Thyroid gland (tissue), 4 donors: ENCODE results near the gene CCDC15. TPM values are rescaled to one million over a fixed set of nuclear protein-coding genes. Genes with fewer than 3 reads are reported as not detected.

Experiments used
- DNase-seq, 2 donors: peaks; one replicate each; pipeline ENCODE4 v3.0.0-alpha.2; 2019
- H3K27ac ChIP-seq, 3 donors: fragments of 200-600 bp; sonication (generic); 1 replicate in 2 of 3; 2 replicates in 1 of 3; pipeline ENCODE4 v1.5.1; 2016 to 2019; ENCODE audit warnings: mild to moderate bottlenecking in 1 of 3, moderate library complexity in 1 of 3
- H3K27me3 ChIP-seq: fragments of 200-600 bp; sonication (generic); one replicate; pipeline ENCODE4 v1.5.1; 2019
- H3K36me3 ChIP-seq, 2 donors: fragments of 200-600 bp; sonication (generic); one replicate each; pipeline ENCODE4 v1.5.1; 2016 to 2019
- H3K4me1 ChIP-seq, 2 donors: fragments of 200-600 bp; sonication (generic); one replicate each; pipeline ENCODE4 v1.5.1; 2017 to 2019
- H3K4me3 ChIP-seq, 3 donors: fragments of 200-600 bp; sonication (generic); replicated peaks in 1 of 3; 1 replicate in 2 of 3; 2 replicates in 1 of 3; pipeline ENCODE4 v1.5.1; 2016; ENCODE audit warnings: mild to moderate bottlenecking in 1 of 3
- H3K9me3 ChIP-seq: fragments of 200-600 bp; sonication (generic); one replicate; pipeline ENCODE4 v1.5.1; 2017
- CTCF ChIP-seq, 6 experiments: fragments of 200-600 bp in 3 of 6; fragments of 450-650 bp in 3 of 6; sonication (generic) in 3 of 6; IDR thresholded peaks; one replicate each; pipeline ENCODE4 v1.5.1; 2016 to 2019; ENCODE audit warnings: antibody characterized with exemption in 6 of 6, mild to moderate bottlenecking in 2 of 6, inconsistent platforms in 1 of 6, moderate library complexity in 1 of 6
- POLR2A ChIP-seq, 2 donors: fragments of 450-650 bp; IDR thresholded peaks; one replicate each; pipeline ENCODE4 v1.6.1; 2017; ENCODE audit warnings: antibody characterized with exemption in 2 of 2, mild to moderate bottlenecking in 2 of 2, moderate library complexity in 1 of 2
- WGBS, 2 donors: methylation state at CpG; one replicate each; pipeline ENCODE4 v1.1.5; 2017; 5-methylcytosine and 5-hydroxymethylcytosine counted together
- intact Hi-C: fragments of 100-400 bp; cut with DNase I; formaldehyde crosslinking; loops from one replicate; pipeline ENCODE4 v1.15.1; 2023
- total RNA-seq, 4 donors: library from RNA; depleted of rRNA; stranded (reverse); fragments of >200 nt; gene quantifications; one replicate each; pipeline ENCODE4 v1.2.3, GENCODE V29; 2016

Gene CCDC15
- total RNA-seq, 4 donors from 2014 or later, result 0.33 to 2.8 (median 1.1) TPM

- no peaks in the 10 kb centered on the region for H3K27me3 ChIP-seq
Measured at GRCh38 chr11:125075900-125076317, 121.9 kb downstream of the CCDC15 start.

GRCh38 chr11:125076378-125076945 lies 122.5 kb downstream of the CCDC15 start:
- Histone ChIP-seq H3K4me3 (no peak overlapping the region), H3K27ac (no peak overlapping the region), H3K27me3 (no peaks in the 10 kb centered on the region), H3K4me1 (no peaks in the 10 kb centered on the region), H3K36me3 (no peaks in the 10 kb centered on the region), H3K9me3 (no peaks in the 10 kb centered on the region)
- no peak for DNase-seq
- TF ChIP-seq POLR2A (IDR thresholded peaks at IDR 0.05), result no peak
- TF ChIP-seq CTCF (IDR thresholded peaks at IDR 0.05), result no peak
- WGBS, 2 donors, result 76 to 78% methylated on average over 13 to 14 of the region's 14 CpGs
- intact Hi-C loops, result no loop called here

More at GRCh38 chr11:125075900-125076317, 121.9 kb downstream of the CCDC15 start:
- no peaks in the 10 kb centered on the region for H3K36me3 ChIP-seq
- intact Hi-C loops, result no loop called here
- no peak overlapping the region for H3K4me3 ChIP-seq
- WGBS, 2 donors, result 75 to 85% methylated on average over 8 to 11 of the region's 11 CpGs
- TF ChIP-seq POLR2A (IDR thresholded peaks at IDR 0.05) (no peak), CTCF (IDR thresholded peaks at IDR 0.05) (no peak)
- H3K27ac ChIP-seq, result no peak overlapping the region
- no peaks in the 10 kb centered on the region for H3K4me1 ChIP-seq
- no peaks in the 10 kb centered on the region for H3K9me3 ChIP-seq
- DNase-seq, result no peak

GRCh38 chr11:125078016-125078415 lies 124.0 kb downstream of the CCDC15 start:
- no peaks in the 10 kb centered on the region for H3K27me3 ChIP-seq
- intact Hi-C loops, result no loop called here
- H3K4me1 ChIP-seq, result no peaks in the 10 kb centered on the region
- H3K36me3 ChIP-seq, result no peaks in the 10 kb centered on the region
- DNase-seq, result no peak
- H3K4me3 ChIP-seq, result no peak overlapping the region
- WGBS, 2 donors, result 89 to 95% methylated on average over 11 of the region's 11 CpGs
- TF ChIP-seq CTCF (IDR thresholded peaks at IDR 0.05) (no peak), POLR2A (IDR thresholded peaks at IDR 0.05) (no peak)
- no peaks in the 10 kb centered on the region for H3K9me3 ChIP-seq
- no peak overlapping the region for H3K27ac ChIP-seq

- Histone ChIP-seq H3K9me3 (no peaks in the 10 kb centered on the region), H3K4me3 (no peak overlapping the region), H3K36me3 (no peaks in the 10 kb centered on the region), H3K27me3 (no peaks in the 10 kb centered on the region), H3K4me1 (no peaks in the 10 kb centered on the region), H3K27ac (no peak overlapping the region)
- no peak for TF ChIP-seq POLR2A (IDR thresholded peaks at IDR 0.05)
- TF ChIP-seq CTCF (IDR thresholded peaks at IDR 0.05), result no peak
- DNase-seq, result no peak
- intact Hi-C loops, result no loop called here
- WGBS, 2 donors, result 89 to 92% methylated on average over 14 of the region's 14 CpGs
Measured at GRCh38 chr11:125078516-125079140, 124.6 kb downstream of the CCDC15 start.

- WGBS, 2 donors, result 77 to 86% methylated on average over 17 to 18 of the region's 18 CpGs
Measured at GRCh38 chr11:125079151-125079877, 125.3 kb downstream of the CCDC15 start.

More at GRCh38 chr11:125079151-125079877, 125.3 kb downstream of the CCDC15 start:
- Histone ChIP-seq H3K9me3 (no peaks in the 10 kb centered on the region), H3K36me3 (no peaks in the 10 kb centered on the region), H3K27me3 (no peaks in the 10 kb centered on the region), H3K27ac (no peak overlapping the region), H3K4me3 (no peak overlapping the region), H3K4me1 (no peaks in the 10 kb centered on the region)
- DNase-seq, result no peak
- TF ChIP-seq POLR2A (IDR thresholded peaks at IDR 0.05), result no peak
- no peak for TF ChIP-seq CTCF (IDR thresholded peaks at IDR 0.05)
- intact Hi-C loops, result no loop called here
